Peyer's patch (tissue), 4 donors: ENCODE data around the gene SUCLG2.

ENCODE experiments used
- CTCF ChIP-seq, 6 experiments: fragments of 450-650 bp in 4 of 6; fragments of 200-600 bp in 2 of 6; sonication (generic) in 1 of 6; IDR thresholded peaks; one replicate each; pipeline ENCODE4 v1.5.1; 2017 to 2019; ENCODE audit warnings: antibody characterized with exemption in 6 of 6, mild to moderate bottlenecking in 3 of 6, moderate library complexity in 1 of 6
- POLR2A ChIP-seq, 2 donors: fragments of 450-650 bp; IDR thresholded peaks; one replicate each; pipeline ENCODE4 v1.5.1; 2017; ENCODE audit warnings: antibody characterized with exemption in 2 of 2, mild to moderate bottlenecking in 2 of 2, moderate library complexity in 2 of 2

GRCh38 chr3:67602816-67603215 lies 51.6 kb downstream of the SUCLG2 start:
- TF ChIP-seq POLR2A (IDR thresholded peaks at IDR 0.05) = no peak
- TF ChIP-seq CTCF (IDR thresholded peaks at IDR 0.05) = no peak
